Thyroid gland (tissue), 4 donors: ENCODE data around the gene SHC3.

Source experiments
- CTCF ChIP-seq, 6 experiments: fragments of 200-600 bp in 3 of 6; fragments of 450-650 bp in 3 of 6; sonication (generic) in 3 of 6; IDR thresholded peaks; one replicate each; pipeline ENCODE4 v1.5.1; 2016 to 2019; ENCODE audit warnings: antibody characterized with exemption in 6 of 6, mild to moderate bottlenecking in 2 of 6, inconsistent platforms in 1 of 6, moderate library complexity in 1 of 6
- POLR2A ChIP-seq, 2 donors: fragments of 450-650 bp; IDR thresholded peaks; one replicate each; pipeline ENCODE4 v1.6.1; 2017; ENCODE audit warnings: antibody characterized with exemption in 2 of 2, mild to moderate bottlenecking in 2 of 2, moderate library complexity in 1 of 2

GRCh38 chr9:88976890-88977257 lies 201.7 kb downstream of the SHC3 start:
- TF ChIP-seq CTCF (IDR thresholded peaks at IDR 0.05) (no peak), POLR2A (IDR thresholded peaks at IDR 0.05) (no peak)
